GM18858 (cell line): ENCODE data around the gene CXorf66.
"Not testable (repeated sequence)": the region's sequence is repeated elsewhere in the genome, so short reads cannot be mapped to it uniquely, and the experiment has no call there.

Experiments used
- ATAC-seq: cut with Tn5 transposase; IDR thresholded peaks from one replicate; pipeline ENCODE4 v1.9.1; 2021; ENCODE audit not compliant: unreplicated experiment

Gene CXorf66

GRCh38 chrX:139929876-139930275, 35.4 kb downstream of the CXorf66 start:
- no peak for ATAC-seq

GRCh38 chrX:139924696-139925095, 40.6 kb downstream of the CXorf66 start:
- ATAC-seq, result no peak

- ATAC-seq, result no peak
Observed at GRCh38 chrX:139924069-139924695, 41.1 kb downstream of the CXorf66 start.

GRCh38 chrX:139921142-139921541, 44.2 kb downstream of the CXorf66 start:
- not testable (repeated sequence) for ATAC-seq

- ATAC-seq, result no peak
Observed at GRCh38 chrX:139920316-139920715, 45.0 kb downstream of the CXorf66 start.

GRCh38 chrX:139914421-139914820, 50.9 kb downstream of the CXorf66 start:
- ATAC-seq, result no peak

GRCh38 chrX:139909712-139910111, 55.6 kb downstream of the CXorf66 start:
- peak; percentile 65 for ATAC-seq

- ATAC-seq, result no peak
Observed at GRCh38 chrX:139907078-139907477, 58.2 kb downstream of the CXorf66 start.

- no peak for ATAC-seq
Observed at GRCh38 chrX:139905743-139906142, 59.6 kb downstream of the CXorf66 start.
